MG63 (cell line): ENCODE results near the gene HTR3B. TPM values are rescaled to one million over a fixed set of nuclear protein-coding genes. Genes with fewer than 3 reads are reported as not detected.

Experiments used
- DNase-seq: peaks from one replicate; pipeline ENCODE4 v3.0.0-alpha.2; 2020
- H3K27me3 ChIP-seq: fragments of 250-450 bp; sonication (Bioruptor Pico); 2 replicates; pipeline ENCODE4 v1.5.1; 2020; ENCODE audit warnings: mild to moderate bottlenecking, moderate library complexity
- H3K36me3 ChIP-seq: fragments of 250-450 bp; sonication (Bioruptor Pico); 2 replicates; pipeline ENCODE4 v1.5.1; 2020; ENCODE audit warnings: mild to moderate bottlenecking, moderate library complexity
- H3K4me3 ChIP-seq: fragments of 250-450 bp; sonication (Bioruptor Pico); 2 replicates; pipeline ENCODE4 v1.5.1; 2020; ENCODE audit warnings: mild to moderate bottlenecking, moderate library complexity
- H3K9me3 ChIP-seq: fragments of 250-450 bp; sonication (Bioruptor Pico); 2 replicates; pipeline ENCODE4 v1.5.1; 2020; ENCODE audit warnings: mild to moderate bottlenecking, moderate library complexity
- total RNA-seq: library from RNA; depleted of rRNA; stranded (reverse); fragments of >200 nt; shearing (Covaris generic); gene quantifications from 2 replicates; pipeline ENCODE4 v1.2.3, GENCODE V29; 2014; ENCODE audit warnings: low replicate concordance; rRNA removed

HTR3B gene
- total RNA-seq, 1 experiment from 2014 or later: not detected

DNA sequence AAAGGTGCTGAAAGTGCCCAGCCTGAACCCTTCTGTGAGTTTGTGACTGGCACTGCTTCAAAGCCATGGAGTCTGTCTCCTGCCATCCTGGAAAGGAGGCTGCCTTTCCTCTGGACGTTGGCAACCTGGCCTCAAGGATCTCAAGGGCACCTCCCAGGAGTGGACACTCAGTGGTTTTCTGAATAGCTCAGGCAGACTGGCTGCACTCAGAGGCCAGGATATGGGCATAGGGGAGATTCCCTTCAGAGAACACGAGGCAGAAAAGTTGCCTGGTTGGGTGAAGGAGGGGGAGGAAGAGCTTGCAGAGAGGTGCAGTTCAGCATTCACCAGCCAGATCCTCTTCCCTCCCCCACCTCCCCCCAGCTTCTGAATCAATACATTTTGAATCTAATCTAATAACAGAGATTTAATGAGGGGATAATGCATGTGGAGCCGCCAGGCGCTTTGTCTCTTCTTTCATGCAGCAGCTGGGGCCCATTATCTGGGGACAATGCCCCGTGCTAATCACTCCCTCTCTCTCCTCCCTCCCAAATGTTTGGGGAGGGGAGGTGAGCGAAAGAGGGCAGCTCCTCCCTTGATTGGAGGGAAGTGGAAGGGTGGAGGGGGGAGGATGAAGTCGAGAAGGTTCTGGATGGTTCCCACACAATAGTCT lies 88.0 kb downstream of the HTR3B start:
- H3K9me3 ChIP-seq: no peaks in the 10 kb centered on the region
- H3K27me3 ChIP-seq: peaks cover 6% of the 10 kb centered on the region; the same call in 1 of the 2 replicates
- no peaks in the 10 kb centered on the region for H3K36me3 ChIP-seq
- no peak overlapping the region for H3K4me3 ChIP-seq
- DNase-seq: no peak

DNA sequence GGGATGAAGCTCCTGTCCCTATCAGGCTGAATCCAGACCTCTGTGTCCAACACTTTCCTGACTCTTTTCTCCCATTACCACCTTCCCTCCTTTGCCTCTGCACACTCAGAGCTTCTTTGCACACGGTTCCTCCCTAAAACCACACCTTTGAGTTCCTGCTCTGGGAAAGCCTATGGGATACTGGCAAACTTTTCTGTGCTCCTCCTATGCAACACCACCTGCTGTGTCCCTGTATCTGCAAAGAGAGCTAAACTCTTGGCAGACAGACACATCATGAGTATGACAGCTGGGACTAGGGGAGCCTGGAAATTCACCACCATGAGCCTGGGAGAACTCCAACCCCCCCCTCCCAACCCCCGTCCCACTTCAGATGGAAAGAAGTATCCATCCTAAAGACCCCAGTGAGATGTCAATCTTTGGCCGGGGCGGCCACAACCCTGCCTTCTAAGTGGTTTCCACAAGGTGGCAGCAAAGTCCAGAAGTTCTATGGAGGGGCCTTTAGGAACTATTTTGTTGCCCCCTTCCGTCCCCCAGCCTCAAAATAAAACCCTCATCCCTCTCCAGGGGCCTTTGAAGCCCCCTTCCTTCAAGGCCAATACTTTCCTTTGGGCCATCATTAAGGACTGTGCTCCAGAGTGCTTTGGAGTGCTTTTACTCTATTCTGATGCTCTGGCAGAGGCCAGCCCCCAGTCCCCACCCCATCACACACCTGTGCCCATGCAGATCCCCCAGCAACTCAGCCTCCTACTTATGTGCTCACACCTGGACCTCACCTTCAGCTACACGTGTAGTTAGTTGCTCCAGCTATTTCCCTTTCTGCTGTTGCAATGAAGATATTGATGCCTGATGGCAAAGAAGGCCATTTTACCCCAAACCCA lies 89.7 kb downstream of the HTR3B start:
- Histone ChIP-seq H3K36me3 (no peaks in the 10 kb centered on the region), H3K4me3 (no peak overlapping the region), H3K9me3 (no peaks in the 10 kb centered on the region), H3K27me3 (peaks cover 7% of the 10 kb centered on the region; the same call in 1 of the 2 replicates)
- no peak for DNase-seq

Other genes with a start within 250 kb of the HTR3B start
- gene TMPRSS5, start 198.5 kb upstream of the HTR3B start, total RNA-seq: not detected in 2 replicates
- gene ZW10, start 131.1 kb upstream of the HTR3B start, total RNA-seq: 22.2 and 23.4 TPM in 2 replicates
- not detected in 2 replicates for gene CLDN25, start 125.0 kb upstream of the HTR3B start, total RNA-seq
- 25.8 and 37.0 TPM in 2 replicates for gene USP28, start 29.2 kb upstream of the HTR3B start, total RNA-seq
- gene HTR3A, start 70.3 kb downstream of the HTR3B start, total RNA-seq: not detected in 2 replicates
- gene ZBTB16, start 154.9 kb downstream of the HTR3B start, total RNA-seq: not detected in 2 replicates